Subcutaneous abdominal adipose tissue (tissue), 5 donors: ENCODE data around the gene ACAA2.

Source experiments
- H3K27ac ChIP-seq: one replicate; pipeline ENCODE4 v1.7.0; 2013; ENCODE audit warnings: low read depth, mild to moderate bottlenecking, inconsistent platforms, low read length, moderate library complexity
- H3K27me3 ChIP-seq, 5 donors: one replicate each; pipeline ENCODE4 v1.7.0; 2013; ENCODE audit warnings: low read length in 5 of 5, inconsistent platforms in 1 of 5; ENCODE audit not compliant: control insufficient read depth in 5 of 5, insufficient read depth in 4 of 5
- H3K36me3 ChIP-seq, 5 donors: one replicate each; pipeline ENCODE4 v1.7.0; 2013; ENCODE audit warnings: low read length in 5 of 5; ENCODE audit not compliant: control insufficient read depth in 5 of 5, insufficient read depth in 5 of 5
- H3K4me1 ChIP-seq, 5 donors: one replicate each; pipeline ENCODE4 v1.7.0; 2013; ENCODE audit warnings: low read length in 5 of 5, mild to moderate bottlenecking in 3 of 5, moderate library complexity in 1 of 5; ENCODE audit not compliant: control insufficient read depth in 5 of 5, insufficient read depth in 5 of 5
- H3K4me3 ChIP-seq, 5 donors: one replicate each; pipeline ENCODE4 v1.7.0; 2013; ENCODE audit warnings: low read length in 5 of 5, low read depth in 1 of 5
- H3K9ac ChIP-seq, 5 donors: one replicate each; pipeline ENCODE4 v1.7.0; 2013; ENCODE audit warnings: low read length in 5 of 5, mild to moderate bottlenecking in 4 of 5, moderate library complexity in 3 of 5
- H3K9me3 ChIP-seq, 5 donors: one replicate each; pipeline ENCODE4 v1.7.0; 2013; ENCODE audit warnings: low read length in 5 of 5; ENCODE audit not compliant: control insufficient read depth in 5 of 5
- donor health status: healthy.
- donor health status: healthy.
- donor health status: healthy.
- donor health status: healthy.
- donor health status: healthy.

ACAA2 gene

GRCh38 chr18:49757513-49758262, 55.6 kb downstream of the ACAA2 start:
- H3K36me3 ChIP-seq, result no peaks in the 10 kb centered on the region
- no peaks in the 10 kb centered on the region for H3K4me1 ChIP-seq
- H3K27ac ChIP-seq, result no peak overlapping the region
- peaks cover 0 to 6% (median 3%) of the 10 kb centered on the region in 5 donors for H3K27me3 ChIP-seq
- peaks cover 0 to 2% (median 0%) of the 10 kb centered on the region in 5 donors for H3K9me3 ChIP-seq
- H3K9ac ChIP-seq, result no peak overlapping the region
- no peak overlapping the region for H3K4me3 ChIP-seq

- no peak overlapping the region for H3K4me3 ChIP-seq
- H3K36me3 ChIP-seq, result no peaks in the 10 kb centered on the region
- H3K4me1 ChIP-seq, result no peaks in the 10 kb centered on the region
- H3K9ac ChIP-seq, result no peak overlapping the region
- H3K27me3 ChIP-seq, result peaks cover 0 to 6% (median 3%) of the 10 kb centered on the region in 5 donors
- H3K9me3 ChIP-seq, result peaks cover 0 to 2% (median 0%) of the 10 kb centered on the region in 5 donors
- H3K27ac ChIP-seq, result no peak overlapping the region
Measured at GRCh38 chr18:49756671-49757362, 56.5 kb downstream of the ACAA2 start.

GRCh38 chr18:49756135-49756534, 57.2 kb downstream of the ACAA2 start:
- H3K4me1 ChIP-seq, result no peaks in the 10 kb centered on the region
- H3K27me3 ChIP-seq, result peaks cover 0 to 6% (median 3%) of the 10 kb centered on the region in 5 donors
- H3K9ac ChIP-seq, result no peak overlapping the region
- no peaks in the 10 kb centered on the region for H3K36me3 ChIP-seq
- H3K4me3 ChIP-seq, result no peak overlapping the region
- H3K9me3 ChIP-seq, result peaks cover 0 to 2% (median 0%) of the 10 kb centered on the region in 5 donors
- no peak overlapping the region for H3K27ac ChIP-seq

- peaks cover 0 to 6% (median 3%) of the 10 kb centered on the region in 5 donors for H3K27me3 ChIP-seq
- H3K4me1 ChIP-seq, result no peaks in the 10 kb centered on the region
- no peaks in the 10 kb centered on the region for H3K36me3 ChIP-seq
- no peak overlapping the region for H3K4me3 ChIP-seq
- peaks cover 0 to 2% (median 0%) of the 10 kb centered on the region in 5 donors for H3K9me3 ChIP-seq
- H3K27ac ChIP-seq, result no peak overlapping the region
- H3K9ac ChIP-seq, result no peak overlapping the region
Measured at GRCh38 chr18:49755489-49755888, 57.8 kb downstream of the ACAA2 start.

GRCh38 chr18:49754866-49755265, 58.5 kb downstream of the ACAA2 start:
- Histone ChIP-seq H3K9me3 (peaks cover 0 to 2% (median 0%) of the 10 kb centered on the region in 5 donors), H3K27me3 (peaks cover 0 to 6% (median 3%) of the 10 kb centered on the region in 5 donors), H3K27ac (no peak overlapping the region), H3K4me3 (no peak overlapping the region), H3K4me1 (no peaks in the 10 kb centered on the region), H3K9ac (no peak overlapping the region), H3K36me3 (no peaks in the 10 kb centered on the region)

- Histone ChIP-seq H3K4me1 (no peaks in the 10 kb centered on the region), H3K9me3 (peaks cover 0 to 2% (median 0%) of the 10 kb centered on the region in 5 donors), H3K36me3 (no peaks in the 10 kb centered on the region), H3K27ac (no peak overlapping the region), H3K4me3 (no peak overlapping the region), H3K27me3 (peaks cover 0 to 3% (median 0%) of the 10 kb centered on the region in 5 donors), H3K9ac (no peak overlapping the region)
Measured at GRCh38 chr18:49753643-49754042, 59.7 kb downstream of the ACAA2 start.

GRCh38 chr18:49752095-49752457, 61.3 kb downstream of the ACAA2 start:
- no peak overlapping the region for H3K4me3 ChIP-seq
- no peak overlapping the region for H3K27ac ChIP-seq
- H3K4me1 ChIP-seq, result no peaks in the 10 kb centered on the region
- peaks cover 0 to 3% (median 0%) of the 10 kb centered on the region in 5 donors for H3K27me3 ChIP-seq
- H3K9ac ChIP-seq, result no peak overlapping the region
- no peaks in the 10 kb centered on the region for H3K36me3 ChIP-seq
- peaks cover 0 to 2% (median 0%) of the 10 kb centered on the region in 5 donors for H3K9me3 ChIP-seq

- H3K27ac ChIP-seq, result no peak overlapping the region
- H3K9ac ChIP-seq, result no peak overlapping the region
- peaks cover 0 to 3% (median 0%) of the 10 kb centered on the region in 5 donors for H3K27me3 ChIP-seq
- H3K36me3 ChIP-seq, result no peaks in the 10 kb centered on the region
- H3K4me1 ChIP-seq, result no peaks in the 10 kb centered on the region
- H3K9me3 ChIP-seq, result peaks cover 0 to 2% (median 0%) of the 10 kb centered on the region in 5 donors
- no peak overlapping the region for H3K4me3 ChIP-seq
Measured at GRCh38 chr18:49751427-49752094, 61.8 kb downstream of the ACAA2 start.

GRCh38 chr18:49749563-49749962, 63.8 kb downstream of the ACAA2 start:
- Histone ChIP-seq H3K4me1 (no peaks in the 10 kb centered on the region), H3K36me3 (no peaks in the 10 kb centered on the region), H3K9me3 (peaks cover 0 to 2% (median 0%) of the 10 kb centered on the region in 5 donors), H3K9ac (no peak overlapping the region), H3K27me3 (peaks cover 0 to 6% (median 2%) of the 10 kb centered on the region in 5 donors), H3K4me3 (no peak overlapping the region), H3K27ac (no peak overlapping the region)

GRCh38 chr18:49747876-49748275, 65.5 kb downstream of the ACAA2 start:
- Histone ChIP-seq H3K9me3 (no peaks in the 10 kb centered on the region), H3K27ac (no peak overlapping the region), H3K27me3 (peaks cover 0 to 6% (median 2%) of the 10 kb centered on the region in 5 donors), H3K4me3 (no peak overlapping the region), H3K36me3 (no peaks in the 10 kb centered on the region), H3K4me1 (no peaks in the 10 kb centered on the region), H3K9ac (no peak overlapping the region)
